Brain microvascular endothelial cell (primary cell): Measurements from ENCODE around the gene PALLD.
A peak's percentile ranks its signal among the peaks of the same experiment; 100 is the strongest.

Source experiments
- DNase-seq: peaks from one replicate; pipeline ENCODE4 v3.0.0-alpha.2; 2020
- H3K27ac ChIP-seq: fragments of 250-450 bp; sonication (Bioruptor Pico); 2 replicates; pipeline ENCODE4 v1.5.1; 2020; ENCODE audit warnings: mild to moderate bottlenecking, moderate library complexity
- H3K27me3 ChIP-seq: fragments of 250-450 bp; sonication (Bioruptor Pico); replicated peaks from 2 replicates; pipeline ENCODE4 v1.5.1; 2020; ENCODE audit warnings: mild to moderate bottlenecking
- H3K36me3 ChIP-seq: fragments of 250-450 bp; sonication (Bioruptor Pico); replicated peaks from 2 replicates; pipeline ENCODE4 v1.5.1; 2020; ENCODE audit warnings: mild to moderate bottlenecking
- H3K4me3 ChIP-seq: 2 replicates; pipeline ENCODE4 v1.5.1; 2011; ENCODE audit warnings: low read depth, mild to moderate bottlenecking, control low read depth, low read length, moderate library complexity
- CTCF ChIP-seq: IDR thresholded peaks from 2 replicates; pipeline ENCODE4 v1.5.1; 2011; ENCODE audit warnings: low read depth, mild to moderate bottlenecking, moderate library complexity, low read length, control low read depth, inconsistent platforms; ENCODE audit errors: missing control alignments
- in situ Hi-C: cut with HindIII; loops from 2 replicates; pipeline ENCODE4 v1.10.0; 2017; ENCODE audit warnings: low sequenced_read_pairs, low pct_ligation_motif_present

Gene PALLD

GRCh38 chr4:168604496-168605373, 107.9 kb downstream of the PALLD start:
- no peak overlapping the region for H3K4me3 ChIP-seq
- DNase-seq = peak; percentile 87
- in situ Hi-C loops = no loop called here
- peak overlapping the region; percentile 40 for H3K27ac ChIP-seq
- no peaks in the 10 kb centered on the region for H3K36me3 ChIP-seq
- no peaks in the 10 kb centered on the region for H3K27me3 ChIP-seq
- TF ChIP-seq CTCF = no peak

- in situ Hi-C loops = no loop called here
- peak; percentile 80 for DNase-seq
- Histone ChIP-seq H3K36me3 (no peaks in the 10 kb centered on the region), H3K27ac (peak overlapping the region; percentile 40), H3K4me3 (no peak overlapping the region), H3K27me3 (no peaks in the 10 kb centered on the region)
- TF ChIP-seq CTCF = no peak
Measured at GRCh38 chr4:168605411-168605810, 108.6 kb downstream of the PALLD start.

- DNase-seq = no peak
- no peak overlapping the region for H3K4me3 ChIP-seq
- no peak overlapping the region for H3K27ac ChIP-seq
- in situ Hi-C loops = no loop called here
- no peak for TF ChIP-seq CTCF
- H3K36me3 ChIP-seq = no peaks in the 10 kb centered on the region
- H3K27me3 ChIP-seq = no peaks in the 10 kb centered on the region
Measured at GRCh38 chr4:168607215-168607614, 110.4 kb downstream of the PALLD start.

- no peaks in the 10 kb centered on the region for H3K27me3 ChIP-seq
- no peaks in the 10 kb centered on the region for H3K36me3 ChIP-seq
- in situ Hi-C loops = no loop called here
- no peak overlapping the region for H3K4me3 ChIP-seq
- no peak for TF ChIP-seq CTCF
- DNase-seq = no peak
- no peak overlapping the region for H3K27ac ChIP-seq
Measured at GRCh38 chr4:168608771-168609170, 111.9 kb downstream of the PALLD start.

GRCh38 chr4:168609369-168609768, 112.5 kb downstream of the PALLD start:
- TF ChIP-seq CTCF = no peak
- in situ Hi-C loops = no loop called here

More at GRCh38 chr4:168609369-168609768, 112.5 kb downstream of the PALLD start:
- H3K27me3 ChIP-seq = no peaks in the 10 kb centered on the region
- no peak for DNase-seq
- H3K36me3 ChIP-seq = no peaks in the 10 kb centered on the region
- H3K27ac ChIP-seq = no peak overlapping the region
- no peak overlapping the region for H3K4me3 ChIP-seq
